ENCODE data around the gene CLASP2. TPM values are rescaled to one million over a fixed set of nuclear protein-coding genes. Genes with fewer than 3 reads are reported as not detected.
"Not testable (repeated sequence)": the region's sequence is repeated elsewhere in the genome, so short reads cannot be mapped to it uniquely, and the experiment has no call there.

The CLASP2 gene
- polyA plus RNA-seq, 1 donor (not counting 4 experiments of a cell fraction or from before 2014, with no cell fraction given): 49.5 TPM

- H3K27ac ChIP-seq (ENCODE audit: control insufficient read depth, insufficient read depth, low read length): no peak overlapping the region
- no peaks in the 10 kb centered on the region for H3K9me1 ChIP-seq (ENCODE audit: control insufficient read depth, extremely low read depth, insufficient read depth, low read length)
- TF ChIP-seq CTCF (optimal IDR thresholded peaks at IDR 0.05 in 1 of 3, IDR thresholded peaks at IDR 0.05 in 1 of 3, conservative IDR thresholded peaks at IDR 0.05 in 1 of 3; ENCODE audit: extremely low read depth in 1 of 3, insufficient read depth in 2 of 3, low read length in 3 of 3) (no peak), EZH2 (IDR thresholded peaks at IDR 0.05; ENCODE audit: low read length) (no peak)
- dilution Hi-C loops (cut with MboI; ENCODE audit: extremely low pct_ligation_motif_present, low sequenced_read_pairs): no loop called here
- no peaks in the 10 kb centered on the region for H3K27me3 ChIP-seq (ENCODE audit: control insufficient read depth, extremely low read depth, insufficient read depth, low read length)
- no peaks in the 10 kb centered on the region for H4K20me1 ChIP-seq (ENCODE audit: control insufficient read depth, extremely low read depth, insufficient read depth, low read length)
- no peak for DNase-seq (ENCODE audit: low read depth, low spot score)
- H3K9ac ChIP-seq (ENCODE audit: control insufficient read depth, extremely low read depth, insufficient read depth, low read length): no peak overlapping the region
- peaks cover 6 to 7% of the 10 kb centered on the region in 2 experiments for H3K36me3 ChIP-seq (ENCODE audit: control insufficient read depth in 2 of 2, extremely low read depth in 1 of 2, insufficient read depth in 2 of 2, low read length in 2 of 2)
- no peak overlapping the region for H3K4me2 ChIP-seq (ENCODE audit: control insufficient read depth, extremely low read depth, insufficient read depth, low read depth, low read length)
- peaks cover 3% of the 10 kb centered on the region for H3K4me1 ChIP-seq (ENCODE audit: control insufficient read depth, extremely low read depth, insufficient read depth, low read length)
- no peaks in the 10 kb centered on the region for H3K9me3 ChIP-seq (ENCODE audit: control insufficient read depth, low read depth, low read length)
- peak; percentile 60 for FAIRE-seq
- no peak overlapping the region for H2AFZ ChIP-seq (ENCODE audit: control insufficient read depth, low read length)
- H3K79me2 ChIP-seq (ENCODE audit: control insufficient read depth, insufficient read depth, low read length): no peaks in the 10 kb centered on the region
- H3K4me3 ChIP-seq (ENCODE audit: control insufficient read depth in 2 of 3, extremely low read depth in 1 of 3, insufficient read depth in 2 of 3, low read depth in 1 of 3, low read length in 3 of 3): no peak overlapping the region
Measured at GRCh38 chr3:33681667-33682066, 36.4 kb downstream of the CLASP2 start.

- no peaks in the 10 kb centered on the region for H4K20me1 ChIP-seq (ENCODE audit: control insufficient read depth, extremely low read depth, insufficient read depth, low read length)
- no peak overlapping the region for H3K4me3 ChIP-seq (ENCODE audit: control insufficient read depth in 2 of 3, extremely low read depth in 1 of 3, insufficient read depth in 2 of 3, low read depth in 1 of 3, low read length in 3 of 3)
- H3K36me3 ChIP-seq (ENCODE audit: control insufficient read depth in 2 of 2, extremely low read depth in 1 of 2, insufficient read depth in 2 of 2, low read length in 2 of 2): peaks cover 0 to 2% of the 10 kb centered on the region in 2 experiments
- H3K9me1 ChIP-seq (ENCODE audit: control insufficient read depth, extremely low read depth, insufficient read depth, low read length): no peaks in the 10 kb centered on the region
- dilution Hi-C loops (cut with MboI; ENCODE audit: extremely low pct_ligation_motif_present, low sequenced_read_pairs): no loop called here
- H3K27ac ChIP-seq (ENCODE audit: control insufficient read depth, insufficient read depth, low read length): no peak overlapping the region
- H3K4me2 ChIP-seq (ENCODE audit: control insufficient read depth, extremely low read depth, insufficient read depth, low read depth, low read length): no peak overlapping the region
- no peak overlapping the region for H2AFZ ChIP-seq (ENCODE audit: control insufficient read depth, low read length)
- H3K27me3 ChIP-seq (ENCODE audit: control insufficient read depth, extremely low read depth, insufficient read depth, low read length): no peaks in the 10 kb centered on the region
- TF ChIP-seq EZH2 (IDR thresholded peaks at IDR 0.05; ENCODE audit: low read length) (no peak), CTCF (optimal IDR thresholded peaks at IDR 0.05 in 1 of 3, IDR thresholded peaks at IDR 0.05 in 1 of 3, conservative IDR thresholded peaks at IDR 0.05 in 1 of 3; ENCODE audit: extremely low read depth in 1 of 3, insufficient read depth in 2 of 3, low read length in 3 of 3) (no peak)
- no peak overlapping the region for H3K9ac ChIP-seq (ENCODE audit: control insufficient read depth, extremely low read depth, insufficient read depth, low read length)
- no peaks in the 10 kb centered on the region for H3K79me2 ChIP-seq (ENCODE audit: control insufficient read depth, insufficient read depth, low read length)
- H3K4me1 ChIP-seq (ENCODE audit: control insufficient read depth, extremely low read depth, insufficient read depth, low read length): peaks cover 3% of the 10 kb centered on the region
- no peaks in the 10 kb centered on the region for H3K9me3 ChIP-seq (ENCODE audit: control insufficient read depth, low read depth, low read length)
- FAIRE-seq (no peak), DNase-seq (ENCODE audit: low read depth, low spot score) (no peak)
Measured at GRCh38 chr3:33678073-33678472, 40.0 kb downstream of the CLASP2 start.

DNA sequence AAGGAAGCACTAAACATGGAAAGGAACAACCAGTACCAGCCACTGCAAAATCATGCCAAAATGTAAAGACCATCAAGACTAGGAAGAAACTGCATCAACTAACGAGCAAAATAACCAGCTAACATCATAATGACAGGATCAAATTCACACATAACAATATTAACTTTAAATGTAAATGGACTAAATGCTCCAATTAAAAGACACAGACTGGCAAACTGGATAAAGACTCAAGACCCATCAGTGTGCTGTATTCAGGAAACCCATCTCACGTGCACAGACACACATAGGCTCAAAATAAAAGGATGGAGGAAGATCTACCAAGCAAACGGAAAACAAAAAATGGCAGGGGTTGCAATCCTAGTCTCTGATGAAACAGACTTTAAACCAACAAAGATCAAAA is 44.6 kb downstream of the CLASP2 start:
- H3K4me3 ChIP-seq (ENCODE audit: control insufficient read depth in 2 of 3, extremely low read depth in 1 of 3, insufficient read depth in 2 of 3, low read depth in 1 of 3, low read length in 3 of 3); FAIRE-seq; H3K4me1 ChIP-seq (ENCODE audit: control insufficient read depth, extremely low read depth, insufficient read depth, low read length); H3K27ac ChIP-seq (ENCODE audit: control insufficient read depth, insufficient read depth, low read length); H3K9ac ChIP-seq (ENCODE audit: control insufficient read depth, extremely low read depth, insufficient read depth, low read length); H3K4me2 ChIP-seq (ENCODE audit: control insufficient read depth, extremely low read depth, insufficient read depth, low read depth, low read length); H3K36me3 ChIP-seq (ENCODE audit: control insufficient read depth in 2 of 2, extremely low read depth in 1 of 2, insufficient read depth in 2 of 2, low read length in 2 of 2); H3K79me2 ChIP-seq (ENCODE audit: control insufficient read depth, insufficient read depth, low read length); H2AFZ ChIP-seq (ENCODE audit: control insufficient read depth, low read length); H3K9me1 ChIP-seq (ENCODE audit: control insufficient read depth, extremely low read depth, insufficient read depth, low read length); H4K20me1 ChIP-seq (ENCODE audit: control insufficient read depth, extremely low read depth, insufficient read depth, low read length); H3K9me3 ChIP-seq (ENCODE audit: control insufficient read depth, low read depth, low read length); DNase-seq (ENCODE audit: low read depth, low spot score); dilution Hi-C loops (cut with MboI; ENCODE audit: extremely low pct_ligation_motif_present, low sequenced_read_pairs); H3K27me3 ChIP-seq (ENCODE audit: control insufficient read depth, extremely low read depth, insufficient read depth, low read length): not testable (repeated sequence)

Measured in keratinocyte (primary cell).